Islet precursor cell (in vitro differentiated cells): ENCODE results near the gene HTR7.
"Not testable (repeated sequence)": the region's sequence is repeated elsewhere in the genome, so short reads cannot be mapped to it uniquely, and the experiment has no call there.

Experiments used
- DNase-seq: peaks from one replicate; pipeline ENCODE4 v3.0.0-alpha.2; 2018

HTR7 gene

DNA sequence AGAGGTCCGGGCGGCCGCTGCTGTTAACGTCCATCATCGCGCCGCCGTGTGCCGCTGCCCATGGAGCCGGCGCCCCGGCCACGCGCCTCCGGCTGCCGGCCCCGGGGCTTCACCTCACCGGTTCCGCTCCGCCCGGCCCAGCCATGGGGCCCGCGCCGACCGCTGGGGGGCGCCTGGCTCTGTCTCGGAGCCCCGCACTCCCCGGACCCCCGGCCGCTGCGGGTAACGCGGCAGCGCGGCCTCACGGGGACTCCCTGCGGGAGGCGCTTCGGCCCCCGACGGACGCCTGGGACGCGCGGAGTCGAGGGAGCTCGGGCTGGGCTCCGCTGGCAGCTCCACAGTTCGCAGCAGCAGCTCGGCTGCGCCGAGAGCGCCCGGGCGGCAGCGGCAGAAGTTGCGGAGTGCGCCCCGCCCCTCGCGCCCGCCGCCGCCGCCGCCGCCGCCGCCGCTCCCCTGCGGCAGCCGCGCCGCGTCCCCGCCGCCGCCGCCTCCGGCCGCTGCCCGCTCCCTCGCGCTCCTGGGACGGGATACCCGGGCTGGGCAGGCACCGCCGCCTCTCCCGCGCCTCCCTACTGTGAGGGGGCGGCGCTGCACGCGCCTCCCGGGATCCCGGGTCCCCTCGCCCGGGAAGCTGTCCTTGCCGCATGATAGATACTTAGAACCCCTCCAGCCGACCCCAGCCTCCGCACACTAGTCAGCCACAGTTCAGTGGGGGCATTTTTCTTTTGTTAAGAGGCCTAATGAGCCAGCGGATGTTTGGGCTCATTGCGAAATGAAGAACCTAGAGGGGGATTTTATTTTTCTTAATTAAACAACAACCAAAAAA is at the start of gene HTR7:
Gene HTR7, minus strand, starts transcription at position 405 of the 826 bp plus-strand sequence. Its CDS starts 368 bp downstream, at position 37.
- DNase-seq, result peak; percentile 78

GRCh38 chr10:90906596-90906995 is 48.8 kb upstream of the HTR7 start:
- DNase-seq, result no peak

- no peak for DNase-seq
These were observed 48.1 kb upstream of the HTR7 start for GRCh38 chr10:90905925-90906324.

- not testable (repeated sequence) for DNase-seq
These were observed 39.1 kb upstream of the HTR7 start for GRCh38 chr10:90896916-90897315.

DNA sequence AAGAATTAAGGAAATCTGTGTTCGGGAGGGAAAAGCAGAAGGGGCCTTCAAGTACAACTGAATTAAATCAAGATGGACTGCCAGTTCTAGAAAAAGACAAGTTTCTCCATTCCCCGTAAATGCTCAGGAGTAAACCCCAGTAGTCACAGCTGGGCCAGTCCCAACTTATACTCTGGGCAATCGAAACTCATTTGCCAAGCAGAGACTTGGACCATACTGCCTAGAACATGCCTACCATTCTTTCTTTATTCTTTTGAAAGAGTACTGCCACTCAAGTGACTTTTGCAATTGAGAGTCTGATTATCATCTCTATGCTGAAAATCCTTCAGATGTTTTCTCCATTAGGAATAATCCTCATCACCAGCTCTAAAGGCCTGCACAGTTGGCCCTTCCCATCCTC is 35.4 kb upstream of the HTR7 start:
- no peak for DNase-seq

GRCh38 chr10:90890347-90890746 is 32.5 kb upstream of the HTR7 start:
- DNase-seq, result no peak

DNA sequence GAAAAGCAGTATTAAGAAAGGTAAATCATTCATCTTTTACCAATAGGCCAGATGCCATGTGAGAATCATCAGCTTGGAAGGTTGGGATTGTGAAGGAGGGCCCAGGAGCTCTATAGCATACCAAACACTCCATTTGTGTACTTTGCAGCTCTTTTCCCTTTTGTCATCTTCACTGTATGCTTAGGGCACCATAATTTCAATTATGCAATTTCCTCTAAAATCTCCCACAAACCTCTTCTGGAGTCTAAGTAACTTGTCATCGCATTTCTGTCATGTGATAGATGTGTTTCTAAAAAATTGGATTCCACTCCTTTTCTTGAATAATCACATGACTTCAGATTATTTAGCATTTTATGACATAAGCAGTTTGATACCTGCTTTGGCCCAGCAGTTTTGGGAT is 31.8 kb upstream of the HTR7 start:
- no peak for DNase-seq

- no peak for DNase-seq
These were observed 30.5 kb upstream of the HTR7 start for GRCh38 chr10:90888387-90888786.

DNA sequence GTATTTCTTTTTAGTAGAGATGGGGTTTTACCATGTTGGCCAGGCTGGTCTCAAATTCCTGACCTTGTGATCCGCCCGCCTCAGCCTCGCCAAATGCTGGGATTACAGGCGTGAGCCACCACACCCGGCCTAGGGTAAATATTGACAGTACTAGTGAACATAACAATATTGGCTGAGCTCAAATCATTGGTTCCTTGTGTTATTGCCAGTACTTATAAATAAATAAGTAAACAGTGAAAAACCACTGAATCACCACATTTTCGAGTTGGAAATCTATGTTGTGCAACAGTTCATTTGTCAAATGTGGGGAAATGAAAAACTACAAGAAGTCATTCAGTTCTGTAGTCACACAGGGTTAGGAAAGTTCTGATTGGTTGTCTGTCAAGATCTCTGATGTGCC is 29.7 kb upstream of the HTR7 start:
- DNase-seq, result no peak

- no peak for DNase-seq
These were observed 27.3 kb upstream of the HTR7 start for GRCh38 chr10:90885176-90885575.

DNA sequence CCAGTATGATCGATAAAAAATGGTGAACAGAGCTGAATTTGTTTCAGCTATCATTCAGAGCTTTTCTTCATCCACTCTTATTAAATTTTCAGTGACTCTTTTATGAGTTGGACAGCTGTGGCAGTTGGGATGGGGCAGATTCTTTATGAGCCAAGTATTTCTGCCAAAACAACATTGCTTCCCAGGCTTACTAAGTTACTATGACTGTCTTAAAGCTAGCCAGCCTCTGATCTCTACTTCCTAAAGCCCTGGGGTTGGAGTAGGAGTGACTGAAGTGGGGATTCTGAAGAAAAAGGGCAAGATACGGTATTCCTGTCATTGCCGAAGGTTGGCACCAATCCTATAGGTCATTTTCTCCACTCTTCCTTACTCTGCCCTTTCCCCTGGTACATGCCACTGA is 26.6 kb upstream of the HTR7 start:
- no peak for DNase-seq

DNA sequence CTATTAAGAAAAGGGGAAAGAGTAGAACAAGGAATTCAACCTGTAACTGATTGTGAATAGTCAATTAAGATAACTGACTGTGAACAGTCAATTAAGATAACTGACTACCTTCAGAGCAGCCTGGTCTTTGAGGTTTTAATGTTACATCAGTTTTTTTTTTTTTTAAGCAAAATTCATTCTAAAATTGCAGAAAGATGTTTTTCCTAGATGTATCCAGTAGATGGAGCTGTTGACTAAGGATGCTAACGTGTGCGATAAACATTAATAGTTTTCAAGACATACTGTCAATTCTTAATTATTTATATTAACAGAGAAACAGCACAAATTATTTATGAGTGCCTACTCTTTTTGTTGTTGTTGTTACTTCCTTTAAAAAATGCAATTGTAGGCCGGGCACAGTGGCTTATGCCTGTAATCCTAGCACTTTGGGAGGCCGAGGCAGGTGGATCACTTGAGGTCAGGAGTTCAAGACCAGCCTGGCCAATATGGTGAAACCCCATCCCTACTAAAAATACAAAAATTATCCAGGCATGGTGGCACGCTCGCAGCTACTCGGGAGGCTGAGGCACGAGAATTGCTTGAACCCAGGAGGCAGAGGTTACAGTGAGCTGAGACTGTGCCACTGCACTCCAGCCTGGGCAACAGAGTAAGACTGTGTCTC is 22.4 kb upstream of the HTR7 start:
- DNase-seq, result not testable (repeated sequence)

DNA sequence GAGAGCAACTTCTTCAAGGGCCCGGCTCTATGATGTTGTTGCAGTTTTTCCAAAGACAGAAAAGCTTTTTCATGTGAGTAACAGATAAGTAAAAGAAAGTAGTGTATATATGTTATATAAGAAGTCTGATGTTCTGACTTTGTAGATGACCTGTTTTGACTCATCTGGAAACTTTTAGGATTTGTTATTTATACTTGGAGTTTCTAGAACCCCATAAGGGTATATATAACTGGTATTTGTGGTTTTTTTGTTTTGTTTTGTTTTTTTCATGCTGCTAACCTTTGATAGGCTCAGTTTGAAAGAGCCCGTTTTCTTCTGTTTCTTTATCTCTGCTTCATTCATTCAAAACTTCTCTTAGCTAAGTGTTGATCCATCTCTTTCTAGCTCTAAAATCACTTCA is 21.2 kb upstream of the HTR7 start:
- DNase-seq, result no peak

- DNase-seq, result no peak
These were observed 14.8 kb upstream of the HTR7 start for GRCh38 chr10:90872648-90873020.

DNA sequence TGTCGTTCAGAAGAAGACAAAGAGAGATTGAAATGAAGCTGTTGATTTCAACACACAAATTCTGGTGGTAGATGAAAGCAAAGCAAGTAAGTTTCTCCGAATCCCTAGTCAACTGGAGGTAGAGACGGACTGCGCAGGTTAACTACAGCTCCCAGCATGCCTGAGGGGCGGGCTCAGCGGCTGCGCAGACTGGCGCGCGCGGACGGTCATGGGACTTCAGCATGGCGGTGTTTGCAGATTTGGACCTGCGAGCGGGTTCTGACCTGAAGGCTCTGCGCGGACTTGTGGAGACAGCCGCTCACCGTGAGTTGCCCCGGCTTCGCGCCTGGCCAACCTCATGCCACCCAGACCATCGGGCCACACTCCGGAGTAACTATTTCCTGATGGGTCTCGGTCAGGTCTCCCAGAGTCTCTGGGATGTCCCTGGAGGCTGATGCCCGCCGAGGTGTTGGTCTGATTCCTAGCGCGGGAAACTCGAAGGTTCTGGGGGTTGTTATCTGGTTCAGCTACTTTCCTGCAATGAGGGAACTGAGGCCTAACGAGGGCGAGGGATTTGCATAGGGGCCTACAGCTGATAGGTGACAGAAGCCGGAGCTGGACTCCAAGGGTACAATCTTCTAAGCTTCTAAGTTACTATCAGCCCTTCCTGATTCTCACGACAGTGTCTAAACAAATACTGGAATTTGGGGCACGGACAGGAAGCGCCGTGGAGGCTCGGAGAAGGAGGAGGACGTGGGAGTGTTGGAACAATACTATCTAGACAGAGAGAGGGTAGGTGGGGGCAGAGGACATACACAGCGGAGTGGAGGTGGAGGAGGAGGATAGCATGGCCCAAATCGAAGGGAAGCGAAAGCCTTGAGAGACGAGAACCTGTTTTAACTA is 14.2 kb upstream of the HTR7 start, which contains the start of gene RPP30:
Gene RPP30, plus strand, starts transcription at position 209 of the 882 bp plus-strand sequence. Its CDS starts 13 bp downstream, at position 222.
- peak; percentile 94 for DNase-seq

DNA sequence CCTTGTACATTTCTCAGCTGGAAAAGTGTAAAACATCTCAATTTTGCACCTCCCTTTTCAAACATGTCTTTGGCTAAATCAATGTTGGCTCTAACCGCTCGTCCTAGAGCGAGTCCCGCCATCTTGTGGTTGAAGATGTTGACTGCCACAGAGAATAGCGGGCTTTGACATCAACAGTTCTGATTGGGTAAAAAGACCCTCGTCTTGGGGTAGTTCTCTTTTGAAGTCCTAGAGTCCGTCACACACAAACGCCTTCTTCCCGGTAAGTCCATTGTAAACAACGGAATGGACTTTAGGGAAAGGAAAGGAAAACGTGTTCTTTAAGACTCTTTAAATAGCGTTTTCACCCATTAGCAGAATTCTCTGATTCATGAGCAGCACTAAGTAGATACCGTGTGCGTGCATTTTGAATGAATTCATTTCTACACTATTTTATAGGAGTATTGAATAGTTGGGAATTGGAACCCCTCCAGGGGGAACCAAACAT is 13.5 kb upstream of the HTR7 start:
- peak; percentile 88 for DNase-seq

DNA sequence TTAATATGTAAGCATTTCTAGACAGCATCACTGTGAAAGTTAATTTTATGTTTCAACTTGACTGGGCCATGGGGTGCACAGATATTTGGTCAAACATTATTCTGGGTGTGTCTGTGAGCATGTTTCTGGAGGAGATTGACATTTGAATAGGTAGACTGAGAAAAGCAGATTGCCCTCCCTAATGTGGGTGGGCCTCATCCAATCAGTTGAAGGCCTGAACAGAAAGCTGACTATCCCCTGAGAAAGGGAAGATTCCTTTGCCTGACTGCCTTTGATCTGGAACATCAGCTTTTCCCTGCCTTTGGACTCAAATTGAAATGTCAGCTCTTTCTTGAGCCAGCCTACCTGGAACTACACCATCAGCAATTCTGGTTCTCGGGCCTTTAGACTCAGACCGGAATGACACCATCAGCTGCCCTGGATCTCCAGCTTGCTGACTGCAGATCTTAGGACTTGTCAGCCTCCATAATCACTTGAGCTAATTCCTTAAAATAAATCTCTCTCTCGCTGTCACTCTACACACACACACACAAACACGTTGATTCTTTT is 8.3 kb upstream of the HTR7 start:
- DNase-seq, result no peak

DNA sequence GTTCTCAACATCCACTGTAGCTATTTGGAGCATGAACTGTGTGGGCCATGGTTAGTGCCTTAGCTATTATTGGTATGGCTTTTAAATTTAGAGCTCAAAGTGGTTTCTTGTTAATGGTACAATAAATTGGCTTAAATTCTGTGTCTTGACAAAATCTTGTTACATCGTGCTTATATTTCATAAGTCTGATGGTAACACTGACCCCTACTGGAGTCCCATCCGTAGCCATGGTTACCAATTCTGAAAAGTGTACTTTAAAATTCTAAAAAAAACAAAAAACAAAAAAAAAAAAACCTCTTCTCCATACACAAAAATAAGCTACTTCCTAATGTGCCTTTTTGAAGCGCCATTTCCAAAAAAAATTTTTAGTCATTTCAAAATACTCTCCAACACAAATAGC is 7.6 kb upstream of the HTR7 start:
- DNase-seq, result no peak

DNA sequence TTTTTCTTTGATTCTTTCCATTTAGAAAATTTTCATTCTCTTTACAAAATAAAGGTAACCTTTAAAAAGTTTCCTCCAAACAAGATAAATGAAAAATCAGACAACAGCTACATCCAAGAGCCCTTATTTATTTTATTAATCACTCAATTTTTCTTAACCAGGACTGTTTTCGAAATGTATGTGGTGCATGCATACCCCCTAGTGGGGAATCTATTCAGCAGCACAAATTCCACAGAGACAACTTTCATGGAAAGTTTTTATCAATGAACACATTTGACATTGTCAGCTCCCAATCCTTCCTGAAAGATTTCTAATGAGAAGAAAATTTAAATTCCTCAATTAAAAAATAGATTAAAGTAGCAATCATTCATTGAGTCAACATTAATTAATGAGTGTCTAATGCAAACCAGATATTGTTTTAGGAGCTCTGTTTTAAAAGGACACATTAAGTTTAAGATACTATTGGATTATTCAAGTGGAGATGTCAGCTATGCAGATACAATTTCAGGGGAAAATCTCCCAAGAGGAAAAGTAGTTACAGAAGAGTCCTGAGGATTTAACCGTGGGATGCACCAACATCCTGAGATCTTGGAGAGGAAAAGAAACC is 5.2 kb upstream of the HTR7 start:
- DNase-seq, result no peak

DNA sequence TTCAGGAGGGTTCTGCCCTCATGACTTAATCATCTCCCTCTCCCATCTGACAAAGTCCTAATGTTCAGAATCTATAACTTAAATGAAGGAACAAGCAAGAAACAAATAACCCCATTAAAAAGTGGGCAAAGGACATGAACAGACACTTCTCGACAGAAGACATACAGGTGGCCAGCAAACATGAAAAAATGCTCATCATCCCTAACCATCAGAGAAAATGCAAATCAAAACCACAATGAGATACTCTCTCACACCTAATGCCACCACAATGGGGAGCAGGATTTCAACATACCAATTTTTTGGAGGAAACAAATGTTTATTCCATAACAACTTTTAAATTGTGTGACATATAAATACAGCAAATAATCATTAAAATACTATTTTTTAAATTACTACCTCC is 3.0 kb upstream of the HTR7 start:
- no peak for DNase-seq

- no peak for DNase-seq
These were observed 1.5 kb upstream of the HTR7 start for GRCh38 chr10:90859321-90859751.

DNA sequence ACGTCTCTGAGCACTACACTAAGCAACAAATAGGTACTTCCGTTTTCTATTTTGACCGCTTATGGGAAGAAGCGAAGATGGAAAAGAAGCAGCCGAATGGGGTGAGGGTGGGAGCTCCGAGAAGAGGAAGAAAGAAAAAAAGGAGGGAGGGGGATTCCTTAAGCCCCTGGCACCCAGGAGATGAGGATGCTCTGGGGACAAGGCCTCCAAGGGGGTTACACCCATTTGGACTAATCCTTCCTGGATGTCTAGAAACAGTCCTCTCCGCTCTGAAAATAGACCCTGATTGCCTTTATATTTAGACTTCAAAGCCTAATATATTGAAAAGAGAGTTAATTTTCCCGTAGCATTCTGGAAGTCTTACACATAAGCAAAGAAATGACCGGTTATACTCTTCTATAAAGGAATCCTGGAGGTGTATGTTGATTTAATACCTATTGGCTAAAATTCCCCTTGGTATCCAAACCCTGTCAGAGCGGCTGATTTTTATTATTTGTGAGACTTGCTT is 676 bp upstream of the HTR7 start:
- DNase-seq, result no peak
